Measurements from ENCODE around the gene TANGO6.

Gene TANGO6

GRCh38 chr16:68910051-68910450 is 66.7 kb downstream of the TANGO6 start:
- DNase-seq (ENCODE audit: low spot score) = no peak

GRCh38 chr16:68915589-68915988 is 72.3 kb downstream of the TANGO6 start:
- DNase-seq (ENCODE audit: low spot score) = no peak

DNA sequence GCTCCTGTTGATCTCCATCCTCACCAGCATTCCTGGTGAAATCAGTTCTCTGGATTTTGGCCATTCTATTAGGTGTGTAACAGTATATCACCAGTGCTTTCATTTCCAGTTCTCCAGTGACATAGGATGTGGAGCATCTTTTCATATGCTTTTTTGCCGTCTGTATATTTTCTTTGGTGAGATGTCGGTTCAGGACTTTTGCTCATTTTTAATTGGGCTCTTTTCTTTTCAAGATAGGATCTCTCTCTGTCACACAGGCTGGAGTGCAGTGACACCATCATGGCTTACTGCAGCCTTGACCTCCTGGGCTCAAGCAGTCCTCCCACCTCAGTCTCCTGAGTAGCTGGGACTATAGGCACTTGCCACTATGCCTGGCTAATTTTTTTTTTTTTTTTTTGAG is 74.2 kb downstream of the TANGO6 start:
- no peak for DNase-seq (ENCODE audit: low spot score)

DNA sequence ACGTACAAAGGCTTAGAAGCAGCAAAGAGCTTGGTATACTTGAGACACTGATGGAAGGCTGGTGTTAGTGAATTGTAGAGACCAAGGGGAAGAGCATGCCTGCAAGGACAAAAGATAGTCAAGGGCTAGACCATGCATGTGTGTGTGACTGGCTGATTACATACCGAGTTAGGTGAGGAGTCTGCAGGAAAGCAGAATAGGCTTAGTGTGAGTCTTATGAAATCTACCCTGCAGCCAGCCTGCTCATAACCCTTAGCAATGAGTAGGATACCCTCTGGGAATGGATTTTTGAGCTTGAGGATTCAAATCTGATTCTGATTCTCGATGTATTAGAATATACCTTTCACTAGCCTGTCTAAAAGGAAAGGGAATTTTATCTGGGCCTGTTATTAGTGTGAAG is 77.0 kb downstream of the TANGO6 start:
- DNase-seq (ENCODE audit: low spot score) = no peak

- DNase-seq (ENCODE audit: low spot score) = no peak
Measured at GRCh38 chr16:68921637-68922036, 78.3 kb downstream of the TANGO6 start.

DNA sequence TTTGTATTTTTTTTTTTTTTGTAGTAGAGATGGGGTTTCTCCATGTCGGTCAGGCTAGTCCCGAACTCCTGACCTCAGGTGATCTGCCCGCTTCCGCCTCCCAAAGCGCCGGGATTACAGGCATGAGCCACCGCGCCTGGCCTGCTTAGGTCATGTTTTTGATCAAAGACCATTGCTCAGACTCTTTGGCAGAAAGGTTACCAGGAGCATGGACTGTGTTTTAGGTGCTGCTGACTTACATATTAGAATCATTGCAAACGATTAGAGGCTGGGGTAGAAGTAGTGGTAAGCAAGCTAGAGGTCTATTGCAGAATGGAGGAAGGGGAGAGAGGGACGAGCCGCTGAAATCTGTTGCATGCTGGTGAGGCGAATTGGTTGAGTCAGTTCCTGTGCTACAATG is 79.8 kb downstream of the TANGO6 start:
- DNase-seq (ENCODE audit: low spot score) = no peak

- no peak for DNase-seq (ENCODE audit: low spot score)
Measured at GRCh38 chr16:68927018-68927417, 83.7 kb downstream of the TANGO6 start.

DNA sequence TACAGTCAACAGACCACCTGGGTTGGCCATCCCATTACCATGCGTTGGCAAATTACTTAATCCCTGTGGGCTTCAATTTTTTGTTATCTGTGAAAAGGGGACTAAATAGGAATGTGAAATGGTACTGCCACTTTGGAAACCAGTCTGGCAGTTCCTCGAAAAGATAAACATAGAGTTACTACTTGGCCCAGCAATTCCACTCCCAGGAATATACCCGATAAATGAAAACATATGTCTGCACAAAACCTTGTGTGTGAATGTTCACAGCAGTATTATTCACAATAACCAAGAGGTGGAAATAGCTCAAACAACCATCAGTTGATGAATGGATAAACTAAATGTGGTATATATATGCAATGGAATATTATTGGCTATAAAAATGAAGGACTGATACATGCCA is 87.9 kb downstream of the TANGO6 start:
- DNase-seq (ENCODE audit: low spot score) = no peak

DNA sequence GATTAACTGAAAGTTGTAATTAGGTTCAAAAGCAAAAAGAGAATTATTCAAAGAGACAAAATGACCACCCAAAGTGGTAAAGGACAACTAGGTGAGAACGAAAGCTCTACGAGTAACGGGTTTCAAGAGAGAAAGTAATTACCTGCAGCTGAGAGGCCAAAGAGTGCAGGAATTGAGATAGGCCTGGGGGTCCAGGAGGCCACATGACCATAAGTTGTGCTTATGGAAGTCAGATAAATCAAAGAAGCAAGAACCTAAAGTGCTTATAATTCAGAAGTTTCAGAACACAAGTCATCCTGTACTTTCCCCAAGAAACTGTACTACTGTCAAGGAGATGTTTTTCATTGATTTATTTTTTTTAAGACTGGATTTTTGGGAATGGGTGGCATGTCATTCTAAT is 91.1 kb downstream of the TANGO6 start:
- DNase-seq (ENCODE audit: low spot score) = no peak

DNA sequence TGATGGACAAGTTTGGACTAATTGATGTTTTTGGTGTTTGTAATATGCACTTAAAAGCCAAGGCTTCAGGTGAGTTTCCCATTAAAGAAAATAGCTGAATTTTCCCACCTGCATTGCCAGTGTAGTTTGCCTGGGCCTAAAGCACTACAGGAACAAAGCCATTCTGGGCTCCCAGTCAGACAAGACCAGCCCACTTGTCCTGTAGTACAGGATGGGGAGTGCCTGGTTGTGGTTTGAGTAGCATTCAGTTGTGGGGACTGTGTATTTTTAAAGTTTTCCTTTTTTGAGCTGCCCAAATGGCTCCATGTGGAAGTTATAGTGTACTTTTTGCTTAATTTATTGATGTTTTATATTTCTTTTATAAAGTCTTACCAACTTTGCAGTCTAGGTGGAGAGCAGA is 91.7 kb downstream of the TANGO6 start:
- no peak for DNase-seq (ENCODE audit: low spot score)

- peak; percentile 40 for DNase-seq (ENCODE audit: low spot score)
Measured at GRCh38 chr16:68936736-68937631, 93.7 kb downstream of the TANGO6 start.

DNA sequence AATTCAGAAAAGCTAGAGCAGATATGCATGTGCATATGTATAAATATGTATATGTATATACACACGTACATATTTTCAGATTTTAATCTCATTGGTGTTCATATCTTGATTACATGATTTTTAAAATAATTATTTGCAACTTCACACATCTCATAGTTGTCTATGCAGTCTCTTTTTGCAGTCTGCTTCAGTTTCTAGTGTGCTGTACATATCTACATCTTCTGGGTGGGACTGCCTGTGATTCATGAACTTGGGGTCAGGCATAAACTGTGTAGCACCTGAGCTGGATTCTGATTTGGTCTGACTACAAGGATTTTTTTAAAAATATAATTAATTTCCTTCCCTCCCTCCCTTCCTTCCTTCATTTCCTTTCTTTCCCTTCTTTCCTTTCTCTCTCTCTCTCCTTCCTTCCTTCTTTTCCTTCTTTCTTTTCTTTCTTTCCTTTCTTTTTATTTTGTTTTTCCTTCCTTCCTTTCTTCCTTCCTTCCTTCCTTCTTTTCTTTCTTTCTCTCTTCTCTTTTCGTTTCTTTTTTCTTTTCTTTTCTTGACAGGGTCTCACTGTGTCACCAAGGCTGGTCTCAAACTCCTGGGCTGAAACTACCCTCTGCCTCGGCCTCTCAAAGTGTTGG is 96.5 kb downstream of the TANGO6 start:
- DNase-seq (ENCODE audit: low spot score) = no peak

GRCh38 chr16:68940816-68941215 is 97.5 kb downstream of the TANGO6 start:
- DNase-seq (ENCODE audit: low spot score) = no peak

DNA sequence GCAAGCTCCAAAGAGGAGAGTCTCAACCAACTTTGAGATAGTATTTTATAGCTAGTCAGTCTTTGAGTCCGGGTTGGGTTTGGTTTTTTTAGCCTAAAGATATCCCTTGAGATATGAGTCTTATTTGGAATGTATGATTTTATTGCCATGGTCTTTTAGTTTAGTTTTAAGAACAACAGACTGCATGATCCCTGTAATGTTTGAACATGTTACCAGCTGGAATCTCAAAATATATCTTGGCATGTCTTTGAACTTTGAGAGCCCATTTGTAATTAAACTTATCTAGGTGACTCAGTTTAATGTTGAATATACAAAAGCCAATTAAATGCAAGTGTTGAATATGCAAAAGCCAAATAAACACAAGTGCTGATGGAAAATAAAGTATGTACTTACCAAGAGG is 100.6 kb downstream of the TANGO6 start:
- DNase-seq (ENCODE audit: low spot score) = no peak

DNA sequence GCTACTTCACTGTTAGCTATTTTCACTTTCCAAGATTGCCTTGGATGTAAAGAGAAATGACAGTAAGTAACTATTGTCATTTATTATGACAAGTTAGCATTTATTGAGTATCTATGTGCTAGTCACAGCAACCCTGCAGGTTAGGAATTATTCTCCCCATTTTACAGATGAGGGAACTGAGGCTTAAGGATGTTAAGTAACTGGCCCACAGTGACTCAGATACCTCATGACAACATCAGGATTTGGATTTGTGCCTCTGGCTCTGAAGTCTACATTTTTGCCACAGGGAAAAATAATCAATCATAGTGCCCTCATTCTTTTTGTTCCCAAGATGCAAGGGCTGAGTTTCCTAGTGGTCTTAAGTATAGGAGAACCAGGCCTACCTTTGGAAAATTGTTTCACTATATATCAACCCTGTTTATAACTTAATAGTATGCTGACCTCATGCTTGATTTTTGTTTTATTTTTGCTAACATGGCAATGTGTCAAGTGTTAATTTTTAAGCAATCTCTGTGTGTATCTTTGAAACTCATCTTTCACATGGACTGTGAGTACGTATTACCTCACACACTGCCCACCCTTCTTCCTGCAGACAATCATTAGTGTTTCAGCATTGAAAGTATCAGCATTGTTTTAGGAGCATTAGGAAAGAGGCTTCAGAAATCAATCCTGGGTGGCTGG is 105.0 kb downstream of the TANGO6 start:
- no peak for DNase-seq (ENCODE audit: low spot score)

GRCh38 chr16:68951991-68952877 is 108.9 kb downstream of the TANGO6 start:
- no peak for DNase-seq (ENCODE audit: low spot score)

GRCh38 chr16:68954911-68955635 is 111.7 kb downstream of the TANGO6 start:
- no peak for DNase-seq (ENCODE audit: low spot score)

- DNase-seq (ENCODE audit: low spot score) = no peak
Measured at GRCh38 chr16:68960910-68961309, 117.6 kb downstream of the TANGO6 start.

GRCh38 chr16:68961778-68962402 is 118.6 kb downstream of the TANGO6 start:
- no peak for DNase-seq (ENCODE audit: low spot score)

GRCh38 chr16:68969338-68969737 is 126.0 kb downstream of the TANGO6 start:
- DNase-seq (ENCODE audit: low spot score) = no peak

GRCh38 chr16:68972013-68972412 is 128.7 kb downstream of the TANGO6 start:
- no peak for DNase-seq (ENCODE audit: low spot score)

Measured in AG08396 (cell line).